GM13976 (cell line): ENCODE data around the gene CRIM1.

Experiments used
- DNase-seq: peaks from one replicate; pipeline ENCODE4 v3.0.0; 2012; ENCODE audit warnings: low spot score
- in situ Hi-C: fragments of 300-500 bp; cut with MboI; formaldehyde crosslinking; loops from one replicate; pipeline ENCODE4 v1.12.0; 2022; ENCODE audit warnings: low sequenced_read_pairs, mixed read lengths, inconsistent platforms; ENCODE audit not compliant: unreplicated experiment
- TF ChIP-seq, protein P1 (sequence below): IDR thresholded peaks from 2 replicates; pipeline ENCODE4 v1.5.1; 2012; ENCODE audit warnings: borderline replicate concordance, mild to moderate bottlenecking; ENCODE audit not compliant: insufficient read depth; ENCODE audit errors: extremely low read depth, missing control alignments, control extremely low read depth

CRIM1 gene

DNA sequence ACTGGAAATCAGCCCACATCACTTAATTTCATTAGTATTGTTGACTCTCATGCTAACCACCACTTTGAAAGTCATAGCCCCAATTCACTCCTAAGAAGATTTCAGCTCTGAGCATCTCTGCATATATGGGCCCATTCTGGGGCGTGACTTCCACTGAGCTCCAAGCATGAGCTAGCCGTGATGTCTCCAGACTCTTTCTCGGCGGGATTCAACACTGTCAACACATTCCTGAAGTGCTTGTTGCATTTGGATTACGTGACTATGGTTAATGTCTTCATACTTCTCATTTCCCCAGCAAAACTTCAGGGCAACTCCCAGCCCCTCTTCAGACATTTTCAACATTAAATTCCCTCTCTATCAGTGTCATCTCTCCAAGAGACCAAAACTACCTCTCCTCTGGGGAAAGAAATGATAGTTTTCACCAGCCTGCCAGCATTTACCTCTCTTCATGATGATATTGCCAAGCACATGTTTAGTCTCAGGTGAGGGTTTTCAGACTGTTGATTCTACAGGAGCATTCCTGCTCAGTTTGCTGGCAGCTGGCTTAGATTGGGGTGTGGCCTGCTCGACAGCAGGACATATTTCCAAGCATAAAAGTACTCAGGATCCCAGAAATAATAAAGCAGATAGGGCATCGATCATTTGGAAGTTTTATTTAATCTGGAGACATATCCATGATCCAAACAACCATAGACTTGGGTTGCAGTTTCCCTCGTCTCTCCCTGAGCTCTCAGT lies 160.7 kb downstream of the CRIM1 start:
- no peak for DNase-seq
- in situ Hi-C loops = no loop called here
- TF ChIP-seq, protein P1, sequence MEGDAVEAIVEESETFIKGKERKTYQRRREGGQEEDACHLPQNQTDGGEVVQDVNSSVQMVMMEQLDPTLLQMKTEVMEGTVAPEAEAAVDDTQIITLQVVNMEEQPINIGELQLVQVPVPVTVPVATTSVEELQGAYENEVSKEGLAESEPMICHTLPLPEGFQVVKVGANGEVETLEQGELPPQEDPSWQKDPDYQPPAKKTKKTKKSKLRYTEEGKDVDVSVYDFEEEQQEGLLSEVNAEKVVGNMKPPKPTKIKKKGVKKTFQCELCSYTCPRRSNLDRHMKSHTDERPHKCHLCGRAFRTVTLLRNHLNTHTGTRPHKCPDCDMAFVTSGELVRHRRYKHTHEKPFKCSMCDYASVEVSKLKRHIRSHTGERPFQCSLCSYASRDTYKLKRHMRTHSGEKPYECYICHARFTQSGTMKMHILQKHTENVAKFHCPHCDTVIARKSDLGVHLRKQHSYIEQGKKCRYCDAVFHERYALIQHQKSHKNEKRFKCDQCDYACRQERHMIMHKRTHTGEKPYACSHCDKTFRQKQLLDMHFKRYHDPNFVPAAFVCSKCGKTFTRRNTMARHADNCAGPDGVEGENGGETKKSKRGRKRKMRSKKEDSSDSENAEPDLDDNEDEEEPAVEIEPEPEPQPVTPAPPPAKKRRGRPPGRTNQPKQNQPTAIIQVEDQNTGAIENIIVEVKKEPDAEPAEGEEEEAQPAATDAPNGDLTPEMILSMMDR = no peak

GRCh38 chr2:36520431-36520830 lies 164.9 kb downstream of the CRIM1 start:
- TF ChIP-seq, protein P1 = no peak
- in situ Hi-C loops = no loop called here
- no peak for DNase-seq

DNA sequence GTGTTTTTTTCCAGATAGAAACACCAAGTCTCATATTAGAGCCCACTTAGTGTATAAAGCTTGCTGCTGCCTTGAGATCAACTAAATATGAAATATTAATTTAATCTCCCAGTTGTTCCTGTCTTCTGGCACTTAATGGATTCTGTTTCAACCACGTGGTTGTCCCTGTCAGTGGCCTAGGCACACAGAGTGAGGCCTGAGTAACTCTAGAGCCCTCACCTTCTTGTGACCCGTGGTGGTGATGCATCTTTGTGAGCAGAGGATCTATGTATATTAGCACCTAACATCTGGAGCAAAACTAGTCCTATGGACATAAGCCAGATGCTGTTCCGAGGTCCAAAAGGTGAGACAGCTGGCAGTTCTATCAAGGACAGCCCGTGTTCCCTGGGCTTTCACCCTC lies 167.6 kb downstream of the CRIM1 start:
- TF ChIP-seq, protein P1 = no peak
- no peak for DNase-seq
- in situ Hi-C loops = no loop called here

GRCh38 chr2:36525245-36525644 lies 169.7 kb downstream of the CRIM1 start:
- in situ Hi-C loops = no loop called here
- DNase-seq = no peak
- TF ChIP-seq, protein P1 = no peak

- no peak for DNase-seq
- TF ChIP-seq, protein P1 = no peak
- in situ Hi-C loops = no loop called here
Measured at GRCh38 chr2:36526226-36526625, 170.6 kb downstream of the CRIM1 start.

GRCh38 chr2:36528274-36528673 lies 172.7 kb downstream of the CRIM1 start:
- TF ChIP-seq, protein P1 = no peak
- in situ Hi-C loops = no loop called here
- no peak for DNase-seq
